GM12878 (cell line): ENCODE results near the gene SRGAP1.

ENCODE experiments used
- ATF7 ChIP-seq: fragments of 450-650 bp; IDR thresholded peaks from 2 replicates; pipeline ENCODE4 v1.6.1; 2016; ENCODE audit warnings: low read depth, mild to moderate bottlenecking
- CHD1 ChIP-seq: IDR thresholded peaks from 2 replicates; pipeline ENCODE4 v1.6.1; 2012; ENCODE audit warnings: low read depth, low read length, improper control_type of control experiment
- CTCF ChIP-seq, 3 experiments: IDR thresholded peaks in 2 of 3; conservative IDR thresholded peaks in 1 of 3; 2 replicates each; pipeline ENCODE4 v1.5.1; 2011; ENCODE audit warnings: low read depth in 3 of 3, low read length in 3 of 3, mild to moderate bottlenecking in 3 of 3, control low read depth in 2 of 3, moderate library complexity in 2 of 3, inconsistent platforms in 1 of 3, mixed read lengths in 1 of 3; ENCODE audit not compliant: control insufficient read depth in 2 of 3, insufficient read depth in 1 of 3; ENCODE audit errors: extremely low read depth in 1 of 3
- EP300 ChIP-seq, 2 experiments: fragments of 150-350 bp in 1 of 2; IDR thresholded peaks; 2 replicates each; pipeline ENCODE4 v1.6.1; 2011 to 2012; ENCODE audit warnings: low read depth in 2 of 2, low read length in 2 of 2, borderline replicate concordance in 1 of 2, improper control_type of control experiment in 1 of 2, inconsistent platforms in 1 of 2; ENCODE audit not compliant: control insufficient read depth in 1 of 2
- ESRRA ChIP-seq: IDR thresholded peaks from 2 replicates; pipeline ENCODE4 v1.6.1; 2012; ENCODE audit warnings: mild to moderate bottlenecking, low read length, improper control_type of control experiment
- MTA2 ChIP-seq: fragments of 450-650 bp; IDR thresholded peaks from 2 replicates; pipeline ENCODE4 v1.6.1; 2016; ENCODE audit warnings: low read depth, mild to moderate bottlenecking, moderate library complexity
- POLR2A ChIP-seq: IDR thresholded peaks from 2 replicates; pipeline ENCODE4 v1.6.1; 2011; ENCODE audit warnings: low read depth, mild to moderate bottlenecking, low read length
- POLR2AphosphoS5 ChIP-seq: IDR thresholded peaks from 2 replicates; pipeline ENCODE4 v1.6.1; 2011; ENCODE audit warnings: mild to moderate bottlenecking, low read length, inconsistent platforms
- SREBF2 ChIP-seq: IDR thresholded peaks from 2 replicates; pipeline ENCODE4 v1.6.1; 2012; ENCODE audit warnings: mild to moderate bottlenecking, low read length
- TCF12 ChIP-seq: IDR thresholded peaks from 2 replicates; pipeline ENCODE4 v1.6.1; 2011; ENCODE audit warnings: low read depth, mild to moderate bottlenecking, low read length
- TCF7 ChIP-seq: IDR thresholded peaks from 2 replicates; pipeline ENCODE4 v1.6.1; 2014; ENCODE audit warnings: antibody characterized with exemption, borderline replicate concordance
- ZNF207 ChIP-seq: fragments of 450-650 bp; IDR thresholded peaks from 2 replicates; pipeline ENCODE4 v1.6.1; 2014; ENCODE audit warnings: antibody characterized with exemption, mild to moderate bottlenecking, borderline replicate concordance
- ZNF217 ChIP-seq: fragments of 450-650 bp; IDR thresholded peaks from 2 replicates; pipeline ENCODE4 v1.6.1; 2017; ENCODE audit warnings: antibody characterized with exemption, mild to moderate bottlenecking

GRCh38 chr12:63844391-63845341 is at the start of gene SRGAP1:
- TF ChIP-seq MTA2, result no peak
- TF ChIP-seq CTCF (IDR thresholded peaks at IDR 0.05 in 2 of 3, conservative IDR thresholded peaks at IDR 0.05 in 1 of 3; ENCODE audit: control insufficient read depth in 2 of 3, extremely low read depth in 1 of 3, insufficient read depth in 1 of 3, low read depth in 3 of 3, low read length in 3 of 3), result no peak
- TF ChIP-seq CHD1, result no peak
- no peak for TF ChIP-seq ESRRA
- no peak for TF ChIP-seq TCF7
- TF ChIP-seq ZNF217, result no peak
- TF ChIP-seq SREBF2, result no peak
- TF ChIP-seq POLR2AphosphoS5, result no peak
- no peak for TF ChIP-seq POLR2A
- TF ChIP-seq TCF12, result no peak
- no peak for TF ChIP-seq EP300 (IDR thresholded peaks at IDR 0.05; ENCODE audit: borderline replicate concordance in 1 of 2, control insufficient read depth in 1 of 2, low read depth in 2 of 2, low read length in 2 of 2)
- TF ChIP-seq ATF7, result no peak
- no peak for TF ChIP-seq ZNF207
